ENCODE measurements around the gene ZNF837. TPM values are rescaled to one million over a fixed set of nuclear protein-coding genes. Genes with fewer than 3 reads are reported as not detected.

Gene ZNF837
- total RNA-seq, 1 experiment from 2014 or later: 3.3 TPM

DNA sequence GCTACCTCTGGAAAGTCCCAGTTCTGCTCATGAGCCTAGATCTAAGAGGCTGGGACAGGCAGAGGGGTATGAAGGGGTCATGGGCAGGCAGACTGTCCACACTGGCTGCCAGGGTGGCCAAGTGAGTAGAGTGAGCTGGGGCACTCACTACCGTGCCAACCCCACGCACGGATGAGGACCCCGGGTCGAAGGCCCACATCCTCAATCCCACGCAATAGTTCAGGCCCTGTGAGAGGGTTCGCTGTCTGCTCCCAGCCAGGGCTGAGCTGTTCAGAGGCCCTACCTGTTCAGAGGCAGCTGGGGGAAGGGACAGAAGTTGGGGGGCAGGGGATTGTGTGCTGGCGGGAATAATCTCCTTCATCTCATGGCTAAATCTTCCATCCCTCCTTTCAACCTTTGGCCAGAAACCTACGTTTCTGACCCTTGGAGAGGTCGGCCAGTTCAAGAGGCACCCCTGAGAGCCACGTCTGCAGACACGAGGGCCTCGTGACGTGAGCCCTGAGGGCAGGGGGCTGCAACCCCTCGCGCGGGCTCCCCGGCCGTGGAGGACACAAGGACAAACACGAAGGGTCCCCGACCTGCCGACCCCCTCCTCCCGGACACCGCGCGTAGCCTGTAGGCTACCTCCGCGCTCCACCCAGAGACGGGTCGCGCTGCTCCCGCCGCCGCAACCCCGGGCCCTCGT is 5.2 kb upstream of the ZNF837 start:
- Histone ChIP-seq H3K9me3 (ENCODE audit: insufficient read depth, low read depth) (no peaks in the 10 kb centered on the region), H4K20me1 (ENCODE audit: insufficient read depth) (peaks cover 11% of the 10 kb centered on the region), H3K4me2 (peak overlapping the region; percentile 77), H3K4me3 (peak overlapping the region; percentile 93), H3K27me3 (ENCODE audit: insufficient read depth, low read depth) (no peaks in the 10 kb centered on the region), H3K27ac (peak overlapping the region; percentile 95), H3K79me2 (ENCODE audit: low read depth) (peaks cover 67% of the 10 kb centered on the region), H3K4me1 (replicated peaks; ENCODE audit: insufficient read depth) (peaks cover 22% of the 10 kb centered on the region), H2AFZ (peak overlapping the region; percentile 73), H3F3A (ENCODE audit: insufficient read depth, low read depth) (peaks cover 8% of the 10 kb centered on the region; the same call in 1 of the 2 replicates), H3K9me2 (ENCODE audit: insufficient read depth) (no peaks in the 10 kb centered on the region), H3K36me3 (ENCODE audit: low read depth) (no peaks in the 10 kb centered on the region)
- POLR2A ChIA-PET (ENCODE audit: unreplicated experiment): interaction anchor here (0.6 kb wide), 1 partner anchor 169 kb away, joined by 3 read pairs; the partner anchor contains the start of gene CHMP2A
- DNase-seq: no peak
- CTCF ChIA-PET: no interaction called here
- no TSS peak for BruUV-seq (replicated peaks)
- TF ChIP-seq EZH2 (IDR thresholded peaks at IDR 0.05; ENCODE audit: low read depth): no peak
- TF ChIP-seq, protein P1, sequence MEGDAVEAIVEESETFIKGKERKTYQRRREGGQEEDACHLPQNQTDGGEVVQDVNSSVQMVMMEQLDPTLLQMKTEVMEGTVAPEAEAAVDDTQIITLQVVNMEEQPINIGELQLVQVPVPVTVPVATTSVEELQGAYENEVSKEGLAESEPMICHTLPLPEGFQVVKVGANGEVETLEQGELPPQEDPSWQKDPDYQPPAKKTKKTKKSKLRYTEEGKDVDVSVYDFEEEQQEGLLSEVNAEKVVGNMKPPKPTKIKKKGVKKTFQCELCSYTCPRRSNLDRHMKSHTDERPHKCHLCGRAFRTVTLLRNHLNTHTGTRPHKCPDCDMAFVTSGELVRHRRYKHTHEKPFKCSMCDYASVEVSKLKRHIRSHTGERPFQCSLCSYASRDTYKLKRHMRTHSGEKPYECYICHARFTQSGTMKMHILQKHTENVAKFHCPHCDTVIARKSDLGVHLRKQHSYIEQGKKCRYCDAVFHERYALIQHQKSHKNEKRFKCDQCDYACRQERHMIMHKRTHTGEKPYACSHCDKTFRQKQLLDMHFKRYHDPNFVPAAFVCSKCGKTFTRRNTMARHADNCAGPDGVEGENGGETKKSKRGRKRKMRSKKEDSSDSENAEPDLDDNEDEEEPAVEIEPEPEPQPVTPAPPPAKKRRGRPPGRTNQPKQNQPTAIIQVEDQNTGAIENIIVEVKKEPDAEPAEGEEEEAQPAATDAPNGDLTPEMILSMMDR (conservative IDR thresholded peaks at IDR 0.05): no peak
- intact Hi-C loops (cut with micrococcal nuclease; ENCODE audit: unreplicated experiment): no loop called here

- Histone ChIP-seq H3K79me2 (ENCODE audit: low read depth) (peaks cover 60% of the 10 kb centered on the region), H3F3A (ENCODE audit: insufficient read depth, low read depth) (peaks cover 8% of the 10 kb centered on the region; the same call in 1 of the 2 replicates), H3K4me2 (peak overlapping the region; percentile 77), H3K27me3 (ENCODE audit: insufficient read depth, low read depth) (no peaks in the 10 kb centered on the region), H3K36me3 (ENCODE audit: low read depth) (no peaks in the 10 kb centered on the region), H3K9me3 (ENCODE audit: insufficient read depth, low read depth) (no peaks in the 10 kb centered on the region), H3K4me1 (replicated peaks; ENCODE audit: insufficient read depth) (peaks cover 22% of the 10 kb centered on the region), H3K4me3 (peak overlapping the region; percentile 93), H3K27ac (peak overlapping the region; percentile 95), H2AFZ (no peak overlapping the region), H4K20me1 (ENCODE audit: insufficient read depth) (peaks cover 7% of the 10 kb centered on the region), H3K9me2 (ENCODE audit: insufficient read depth) (no peaks in the 10 kb centered on the region)
- intact Hi-C loops (cut with micrococcal nuclease; ENCODE audit: unreplicated experiment): no loop called here
- no TSS peak for BruUV-seq (replicated peaks)
- ChIA-PET POLR2A (ENCODE audit: unreplicated experiment) (no interaction called here), CTCF (no interaction called here)
- TF ChIP-seq EZH2 (IDR thresholded peaks at IDR 0.05; ENCODE audit: low read depth): no peak
- TF ChIP-seq, protein P1 (conservative IDR thresholded peaks at IDR 0.05): no peak
- peak in 1 of 2 experiments; percentile 20 for DNase-seq
Measured at GRCh38 chr19:58385313-58385890, 4.6 kb upstream of the ZNF837 start.

DNA sequence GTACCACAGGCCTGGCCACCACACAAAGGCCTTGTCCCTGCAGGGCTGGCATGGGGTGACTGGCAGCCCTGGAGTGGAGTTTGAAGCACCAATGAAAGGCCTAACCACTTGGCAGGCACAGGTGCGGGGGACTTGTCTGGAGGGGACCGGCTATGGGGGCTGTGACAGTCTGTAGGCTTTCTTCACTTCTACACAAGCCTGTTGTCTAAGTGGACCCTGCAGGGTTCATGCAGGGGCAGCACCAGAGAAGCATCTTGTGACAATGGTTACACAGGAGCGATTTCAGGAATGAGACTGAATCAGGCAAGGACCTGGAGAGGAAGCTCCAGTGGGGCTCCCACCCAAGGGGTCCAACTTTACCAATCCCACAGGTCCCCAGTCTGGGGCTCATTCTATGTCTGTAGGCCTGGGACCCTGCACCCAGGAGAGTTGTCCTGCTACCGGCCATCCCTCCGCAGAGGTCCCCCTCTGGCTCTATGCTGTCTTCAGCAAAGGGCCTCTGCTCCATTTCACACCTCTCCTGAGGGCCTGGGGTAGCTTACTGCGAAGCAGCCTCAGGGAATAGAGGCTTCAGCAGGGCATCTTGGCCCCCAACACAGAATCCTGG is 2.3 kb upstream of the ZNF837 start:
- TF ChIP-seq, protein P1 (conservative IDR thresholded peaks at IDR 0.05): no peak
- no peaks in the 10 kb centered on the region for H3K36me3 ChIP-seq (ENCODE audit: low read depth)
- no peak overlapping the region for H3K4me3 ChIP-seq
- ChIA-PET CTCF (no interaction called here), POLR2A (ENCODE audit: unreplicated experiment) (no interaction called here)
- no peaks in the 10 kb centered on the region for H3K27me3 ChIP-seq (ENCODE audit: insufficient read depth, low read depth)
- H3K9me3 ChIP-seq (ENCODE audit: insufficient read depth, low read depth): no peaks in the 10 kb centered on the region
- no peak overlapping the region for H2AFZ ChIP-seq
- no peak overlapping the region for H3K4me2 ChIP-seq
- BruUV-seq (replicated peaks): no TSS peak
- no peaks in the 10 kb centered on the region for H3F3A ChIP-seq (ENCODE audit: insufficient read depth, low read depth)
- H4K20me1 ChIP-seq (ENCODE audit: insufficient read depth): peaks cover 6% of the 10 kb centered on the region
- H3K4me1 ChIP-seq (replicated peaks; ENCODE audit: insufficient read depth): peaks cover 14% of the 10 kb centered on the region
- no peak overlapping the region for H3K27ac ChIP-seq
- peaks cover 39% of the 10 kb centered on the region for H3K79me2 ChIP-seq (ENCODE audit: low read depth)
- no peak for DNase-seq
- no peaks in the 10 kb centered on the region for H3K9me2 ChIP-seq (ENCODE audit: insufficient read depth)
- intact Hi-C loops (cut with micrococcal nuclease; ENCODE audit: unreplicated experiment): loop anchor here (5.0 kb wide), 1 partner anchor 94 kb away; the partner anchor contains the start of gene ZNF446

Measured in PC-9 (cell line).